ENCODE measurements around the gene GCK.

GCK gene

DNA sequence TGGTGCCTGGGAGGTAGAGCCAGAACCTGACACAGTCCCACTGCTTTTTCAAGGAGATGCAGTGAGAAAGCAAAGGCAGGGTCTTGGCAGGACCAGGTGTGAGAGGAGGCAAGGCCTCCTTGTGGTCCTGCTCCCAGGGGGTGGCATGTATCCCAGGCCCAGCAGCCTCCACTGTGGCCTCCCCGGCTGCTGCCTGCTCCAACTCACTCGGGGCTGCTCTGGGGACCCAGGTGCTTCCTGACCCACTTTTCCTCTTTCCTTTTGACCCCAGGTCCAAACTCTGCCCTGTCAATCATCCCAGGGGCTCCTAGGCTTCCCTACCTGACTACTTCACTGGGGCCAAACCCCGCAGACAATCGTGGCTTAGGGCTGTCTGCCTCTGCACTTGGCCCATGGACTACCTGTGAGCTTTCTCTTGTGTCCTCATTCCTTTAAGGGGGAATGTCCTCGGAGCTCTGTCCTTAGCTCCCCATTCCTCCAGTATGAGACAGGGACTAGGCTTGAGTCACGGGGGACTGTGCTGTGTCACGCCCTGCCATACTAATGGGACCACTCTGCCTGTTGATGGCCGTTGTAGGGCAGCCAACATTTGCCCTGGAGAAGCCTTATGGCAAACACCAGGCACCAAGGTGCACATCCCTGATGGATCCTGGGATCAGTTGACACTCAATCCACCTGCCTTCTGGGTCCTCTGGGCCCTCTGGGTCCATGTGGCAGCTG is 86.2 kb downstream of the GCK start:
- DNase-seq, result no peak

DNA sequence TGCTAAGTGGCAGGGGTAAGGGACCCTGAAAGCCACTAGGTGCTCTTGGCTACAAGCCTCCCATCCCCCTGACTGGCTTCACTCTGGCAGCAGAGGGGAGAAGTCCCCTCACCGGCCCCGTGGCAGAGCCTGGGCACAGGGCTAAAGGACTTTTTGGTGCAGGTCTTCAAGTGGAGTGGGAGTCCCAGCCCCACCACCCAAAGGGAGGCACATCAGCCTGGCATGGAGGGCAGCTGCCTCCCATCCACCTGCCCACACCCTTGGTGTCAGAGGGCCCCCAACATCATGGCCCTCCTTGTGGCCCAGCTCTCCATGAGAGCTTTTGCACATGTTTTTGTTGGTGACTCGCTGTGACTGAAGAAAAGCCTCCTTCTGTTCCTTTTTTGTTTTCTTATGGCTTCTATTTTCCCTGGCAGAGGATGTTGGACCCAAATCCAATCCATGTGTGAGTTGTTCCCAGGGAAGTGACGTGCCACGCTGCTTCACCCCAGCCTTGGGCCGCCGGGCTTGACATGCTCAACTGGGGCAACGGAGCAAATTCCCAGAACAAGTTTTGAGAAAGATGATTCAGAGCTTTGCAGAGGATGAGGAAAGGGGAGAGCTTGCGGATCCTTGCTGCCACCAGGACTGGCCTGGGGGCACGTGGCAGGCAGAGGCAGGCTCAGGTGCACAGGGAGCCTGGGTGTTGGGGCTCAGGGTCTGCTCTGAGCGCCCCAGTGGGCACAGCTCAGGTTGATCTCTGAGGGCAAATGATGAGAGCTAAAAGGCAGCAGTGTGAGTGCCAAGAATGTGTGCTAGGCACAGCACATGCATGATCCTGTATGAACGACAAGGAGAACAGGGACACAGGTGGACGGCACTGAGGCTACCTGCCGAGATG is 87.0 kb downstream of the GCK start:
- no peak for DNase-seq

DNA sequence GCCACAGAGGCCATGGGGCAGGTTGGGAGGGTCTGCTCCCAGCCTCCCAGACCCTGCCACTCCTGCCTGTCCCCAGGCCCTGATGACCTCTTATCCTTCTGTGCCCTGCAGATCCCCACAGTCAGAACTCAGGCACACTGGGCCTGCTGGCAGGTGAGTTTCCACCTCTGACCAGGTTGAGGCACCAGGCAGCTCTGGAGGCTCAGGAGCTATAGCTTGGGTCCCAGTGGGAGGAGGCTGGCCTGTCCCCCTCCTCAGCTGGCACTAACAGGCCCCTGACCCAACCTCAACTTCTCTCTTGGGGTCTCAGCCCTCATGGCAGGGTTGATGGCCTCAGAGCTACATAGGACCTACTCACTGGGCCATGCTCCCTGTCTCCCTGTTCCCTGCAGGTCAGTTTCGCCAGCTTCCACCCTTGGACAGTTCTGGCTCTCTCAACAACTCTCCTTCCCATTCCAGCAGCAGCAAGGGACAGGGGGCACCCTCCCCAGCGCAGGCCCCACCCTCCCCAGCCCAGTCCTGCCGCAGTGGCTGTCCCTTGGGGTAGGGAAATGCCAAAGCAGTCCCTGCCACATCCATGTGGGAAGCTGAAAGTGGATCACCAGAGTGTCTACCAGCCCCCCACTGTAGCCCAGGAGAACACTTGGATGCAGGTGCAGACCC is 87.8 kb downstream of the GCK start:
- DNase-seq, result no peak

DNA sequence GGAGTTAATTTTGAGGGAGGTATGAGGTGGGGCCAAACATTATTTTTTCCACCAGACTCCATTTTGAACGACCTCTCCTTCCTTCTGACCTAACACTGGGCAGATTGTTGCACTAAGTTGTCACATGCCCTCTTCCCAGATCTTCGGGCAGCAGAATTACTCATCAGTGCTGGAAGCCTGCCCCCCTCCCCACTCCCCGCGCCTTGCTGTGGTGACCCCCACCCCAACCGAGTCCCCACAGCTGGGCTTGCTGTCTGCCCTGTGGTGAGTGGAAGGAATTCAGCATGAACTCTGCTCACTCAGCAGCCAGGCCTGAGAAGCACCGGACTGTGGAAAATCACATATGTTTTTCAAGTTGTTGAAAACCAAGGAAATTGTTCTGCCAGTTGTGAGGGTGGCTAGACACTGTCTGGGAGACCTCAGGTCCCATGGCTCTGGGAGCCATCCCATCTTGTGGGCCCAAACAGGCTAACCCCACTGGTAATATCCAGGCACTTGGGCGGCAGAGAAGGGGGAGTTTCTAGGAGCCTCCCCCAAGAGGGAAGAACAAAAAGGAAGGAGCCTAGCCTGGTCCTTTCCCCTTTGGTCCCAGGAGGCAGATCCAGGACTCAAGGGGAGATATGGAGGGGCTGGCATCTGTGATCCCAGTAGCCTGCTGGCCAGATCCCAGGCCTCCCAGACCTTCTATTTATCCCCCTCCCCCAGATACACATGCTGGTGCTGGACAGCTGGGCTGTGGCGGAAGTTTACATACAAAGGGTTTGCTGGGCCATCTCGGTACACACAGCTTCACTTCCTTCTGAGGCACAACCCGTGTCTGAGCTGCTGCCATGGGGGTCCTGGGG is 88.6 kb downstream of the GCK start:
- DNase-seq, result no peak

DNA sequence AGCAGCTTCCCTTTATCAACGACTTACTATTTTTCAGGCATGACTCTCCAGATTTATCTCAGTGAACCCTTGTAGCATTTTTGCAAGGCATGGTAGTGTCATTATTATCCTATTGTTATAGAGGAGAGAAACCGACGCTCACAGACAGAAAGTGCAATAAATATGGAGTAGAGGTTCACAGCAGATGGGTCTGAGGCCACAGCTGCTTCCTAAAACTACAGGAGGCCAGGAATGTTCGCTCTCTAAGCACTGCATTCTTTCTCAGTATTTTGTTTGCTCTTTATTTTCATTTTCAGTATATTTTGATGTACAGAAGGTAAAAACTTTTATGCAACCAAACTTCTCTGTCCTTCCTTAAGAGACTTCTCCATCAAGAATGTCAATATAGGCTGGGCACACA is 89.6 kb downstream of the GCK start:
- DNase-seq, result no peak

DNA sequence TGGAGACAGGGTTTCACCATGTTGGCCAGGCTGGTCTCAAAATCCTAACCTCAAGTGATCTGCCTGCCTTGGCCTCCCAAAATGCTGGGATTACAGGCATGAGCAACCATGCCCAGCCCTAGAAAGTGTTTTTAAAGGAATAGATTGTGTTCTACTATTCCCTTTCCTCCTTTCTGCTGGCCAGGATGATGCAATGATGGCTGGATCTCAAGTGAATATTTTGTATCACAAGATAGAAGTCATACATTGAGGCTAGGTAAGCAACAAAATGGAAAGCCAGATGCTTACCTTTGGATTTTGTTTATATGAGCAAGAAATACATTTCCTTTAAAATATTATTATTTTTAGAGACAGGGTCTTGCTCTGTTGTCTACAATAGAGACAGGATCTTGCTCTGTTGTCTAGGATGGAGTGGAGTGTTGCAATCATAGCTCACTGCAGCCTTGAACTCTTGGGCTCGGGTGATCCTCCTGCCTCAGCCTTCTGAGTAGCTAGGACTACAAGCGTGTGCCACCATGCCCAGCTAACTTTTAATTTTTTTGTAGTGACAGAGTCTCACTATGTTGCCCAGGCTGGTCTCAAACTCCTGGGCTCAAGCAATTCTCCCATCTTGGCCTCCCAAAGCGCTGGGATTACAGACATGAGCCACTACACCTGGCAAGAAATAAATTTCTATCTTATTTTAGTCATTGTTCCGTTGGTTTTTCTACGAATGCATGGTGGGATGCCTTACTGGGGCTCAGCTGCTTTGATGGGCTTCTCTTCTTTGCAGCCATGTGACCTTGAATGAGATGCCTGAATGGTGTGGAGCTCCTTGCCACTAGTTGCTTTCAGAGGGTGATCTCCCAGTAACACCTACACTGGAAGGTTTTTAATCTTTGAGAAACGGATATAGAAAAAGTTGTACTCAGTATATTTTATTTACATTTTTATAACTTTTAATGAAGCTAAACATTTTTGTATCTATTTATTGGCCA is 90.9 kb downstream of the GCK start:
- DNase-seq, result no peak

DNA sequence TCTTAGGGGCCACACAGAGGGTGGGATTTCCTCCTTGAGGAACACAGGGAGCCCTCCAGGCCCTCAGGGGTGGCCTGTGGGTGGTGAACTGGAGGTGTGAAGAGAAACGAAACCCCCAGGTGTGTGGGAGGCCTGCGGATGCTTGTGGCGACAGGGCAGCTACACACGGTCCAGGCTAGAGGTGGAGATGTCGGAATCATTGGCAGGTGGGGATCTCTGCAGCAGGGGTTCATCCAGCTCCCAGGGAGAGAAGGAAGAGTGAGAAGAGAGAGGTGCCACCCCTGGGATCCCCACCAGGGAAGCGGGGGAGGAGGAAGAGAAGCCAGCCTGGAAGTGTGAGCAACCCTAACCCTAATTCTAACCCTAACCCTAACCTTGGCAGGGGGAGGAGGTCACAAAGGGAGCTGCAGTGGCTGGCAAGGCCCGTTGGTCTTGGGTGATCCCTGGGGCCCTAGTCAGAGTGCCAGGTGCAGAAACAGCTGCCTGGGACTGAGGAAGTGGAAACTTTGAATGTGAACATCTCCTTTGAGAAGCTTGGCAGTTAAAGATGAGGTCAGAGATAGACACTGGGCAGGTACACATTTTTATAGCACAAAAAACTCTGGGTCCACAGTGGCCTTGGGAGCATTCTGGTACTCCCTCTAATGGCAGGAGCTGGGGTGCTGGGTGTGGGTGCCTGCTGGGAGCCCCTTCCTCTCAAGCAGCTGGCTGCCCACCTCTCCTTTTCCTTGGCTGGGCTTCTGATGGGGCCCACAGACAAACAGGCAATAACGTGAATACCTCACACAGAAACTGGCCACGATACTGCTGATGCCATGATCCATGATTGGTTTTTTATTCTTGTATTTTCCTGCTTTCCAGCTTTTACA is 91.9 kb downstream of the GCK start:
- DNase-seq, result no peak

DNA sequence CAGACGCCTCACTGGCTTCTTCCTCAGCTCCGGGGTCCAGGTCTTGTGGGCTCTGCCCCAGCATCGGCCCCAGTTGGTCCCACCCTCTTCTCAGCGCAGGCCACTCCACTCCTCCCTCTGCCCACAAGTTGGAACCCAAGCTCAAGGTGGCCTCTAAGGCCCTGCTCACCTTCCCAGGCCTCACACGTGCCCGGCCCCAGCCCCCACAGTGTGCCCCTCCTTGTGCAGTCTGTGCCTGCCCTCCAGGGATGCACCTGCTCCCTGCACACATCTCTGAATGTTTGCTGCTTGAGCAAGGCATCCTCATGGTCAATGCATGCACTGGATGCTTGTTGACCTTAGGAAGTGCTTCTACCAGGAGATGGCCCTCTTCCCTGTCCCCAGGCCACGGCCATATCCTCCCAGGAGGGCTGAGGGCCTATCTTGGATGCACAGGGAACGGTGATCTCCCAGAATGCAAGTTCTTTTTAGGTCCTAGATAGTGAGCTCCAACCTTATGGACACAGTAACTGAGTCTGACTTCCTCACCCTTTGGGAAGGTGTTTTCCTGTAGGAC is 92.8 kb downstream of the GCK start:
- no peak for DNase-seq

DNA sequence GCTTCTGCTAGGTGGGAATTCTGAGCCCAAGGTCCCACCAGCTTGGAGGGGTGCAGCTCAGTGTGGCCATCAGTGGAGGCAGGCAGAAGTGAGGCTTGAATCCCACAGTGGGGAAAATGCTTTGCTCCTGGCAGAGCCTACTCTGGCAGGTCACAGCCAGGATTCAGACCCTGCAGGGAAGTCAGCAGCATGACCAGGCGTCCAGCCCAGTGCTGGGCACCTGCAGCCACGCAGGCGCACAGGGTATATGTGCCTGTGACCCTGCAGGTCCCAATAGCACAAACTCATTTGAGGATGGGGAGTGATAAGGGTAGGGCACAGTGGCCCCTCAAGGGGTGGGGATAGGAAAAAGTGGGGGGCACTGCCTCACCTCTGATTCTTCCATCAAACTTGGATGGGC is 93.5 kb downstream of the GCK start:
- no peak for DNase-seq

DNA sequence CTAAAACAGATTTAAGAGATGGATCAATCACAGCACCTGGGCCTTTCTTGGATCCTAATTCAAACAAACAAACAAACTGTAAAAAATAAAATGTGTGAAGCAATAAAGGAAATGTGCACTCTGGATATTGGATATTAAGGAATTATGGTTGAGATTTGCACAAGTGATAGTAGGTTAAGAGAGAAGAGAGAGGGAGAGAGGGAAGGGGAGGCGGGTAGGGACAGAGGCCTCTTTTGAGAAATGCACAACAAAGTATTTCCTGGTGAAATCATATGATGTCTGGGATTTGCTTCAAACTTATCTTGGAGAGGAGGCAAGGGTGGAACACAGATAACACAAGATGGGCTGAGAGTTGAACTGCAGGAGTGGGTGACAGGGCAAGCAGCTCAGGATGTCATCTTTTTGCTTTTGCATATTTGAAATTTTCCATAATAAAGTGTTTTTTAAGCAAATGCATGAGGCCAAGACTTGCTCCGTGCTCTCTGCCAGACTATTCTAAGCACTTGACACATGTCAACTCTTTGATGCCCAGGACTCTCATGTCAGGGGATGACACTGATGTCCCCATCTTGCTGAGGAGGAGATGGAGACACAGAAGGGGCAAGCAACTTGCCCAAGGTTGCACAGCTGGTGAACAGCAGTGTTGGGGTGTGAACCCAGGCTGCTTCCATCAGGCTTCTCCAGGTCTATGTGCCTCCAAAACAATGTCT is 94.2 kb downstream of the GCK start:
- DNase-seq, result no peak

DNA sequence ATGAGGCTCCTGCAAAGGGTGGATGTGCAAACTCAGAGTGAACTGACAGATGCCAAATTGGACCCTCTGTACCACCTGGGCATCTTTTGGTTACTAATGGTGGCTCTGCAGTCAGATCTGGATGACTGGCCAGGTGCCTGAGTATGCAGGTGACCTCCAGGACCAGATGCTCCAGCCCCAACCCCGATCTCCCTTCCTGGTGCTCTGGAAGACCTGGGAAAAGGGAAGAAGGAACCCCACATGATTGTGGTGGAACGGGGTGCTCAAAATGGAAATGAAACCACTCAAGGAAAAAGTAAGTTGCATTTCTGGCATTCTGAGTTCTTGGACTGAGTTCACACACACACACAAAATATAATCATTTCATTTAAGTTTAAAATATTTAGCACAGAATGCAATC is 94.9 kb downstream of the GCK start:
- no peak for DNase-seq

Measured in DMS53 (cell line).